ENCODE results near the gene DDX39B.
"Not testable (repeated sequence)": the region's sequence is repeated elsewhere in the genome, so short reads cannot be mapped to it uniquely, and the experiment has no call there.

Gene DDX39B

GRCh38 chr6:31575952-31576685 is 34.3 kb upstream of the DDX39B start:
- no peak for DNase-seq (ENCODE audit: low spot score)

GRCh38 chr6:31575335-31575901 is 33.6 kb upstream of the DDX39B start, which contains the start of gene TNF:
TNF (plus strand) TSS chr6:31575565; CDS start chr6:31575742, 177 bp downstream.
- no peak for DNase-seq (ENCODE audit: low spot score)

GRCh38 chr6:31574106-31575061 is 32.6 kb upstream of the DDX39B start:
- DNase-seq (ENCODE audit: low spot score): no peak

- DNase-seq (ENCODE audit: low spot score): no peak
Measured at GRCh38 chr6:31573239-31574105, 31.7 kb upstream of the DDX39B start.

GRCh38 chr6:31572041-31572911 is 30.5 kb upstream of the DDX39B start, which contains the start of gene LTA:
LTA (plus strand) TSS chr6:31572289; CDS start chr6:31572743, 454 bp downstream.
- no peak for DNase-seq (ENCODE audit: low spot score)

GRCh38 chr6:31569861-31570536 is 28.2 kb upstream of the DDX39B start:
- no peak for DNase-seq (ENCODE audit: low spot score)

GRCh38 chr6:31568537-31568961 is 26.7 kb upstream of the DDX39B start:
- no peak for DNase-seq (ENCODE audit: low spot score)

GRCh38 chr6:31567531-31568370 is 25.9 kb upstream of the DDX39B start:
- no peak for DNase-seq (ENCODE audit: low spot score)

GRCh38 chr6:31560697-31561058 is 18.9 kb upstream of the DDX39B start:
- DNase-seq (ENCODE audit: low spot score): no peak

- DNase-seq (ENCODE audit: low spot score): peak; percentile 56
Measured at GRCh38 chr6:31559958-31560696, 18.3 kb upstream of the DDX39B start.

- no peak for DNase-seq (ENCODE audit: low spot score)
Measured at GRCh38 chr6:31559606-31559957, 17.8 kb upstream of the DDX39B start.

GRCh38 chr6:31558631-31559500 is 17.1 kb upstream of the DDX39B start:
- peak; percentile 51 for DNase-seq (ENCODE audit: low spot score)

- no peak for DNase-seq (ENCODE audit: low spot score)
Measured at GRCh38 chr6:31558318-31558625, 16.5 kb upstream of the DDX39B start.

- DNase-seq (ENCODE audit: low spot score): no peak
Measured at GRCh38 chr6:31557443-31558317, 15.9 kb upstream of the DDX39B start.

GRCh38 chr6:31556307-31556706 is 14.5 kb upstream of the DDX39B start:
- no peak for DNase-seq (ENCODE audit: low spot score)

GRCh38 chr6:31551371-31551770 is 9.6 kb upstream of the DDX39B start:
- not testable (repeated sequence) for DNase-seq (ENCODE audit: low spot score)

- DNase-seq (ENCODE audit: low spot score): no peak
Measured at GRCh38 chr6:31548544-31548873, 6.7 kb upstream of the DDX39B start.

All from AG20443 (cell line).